ENCODE measurements around the gene SKIC8. TPM values are rescaled to one million over a fixed set of nuclear protein-coding genes. Genes with fewer than 3 reads are reported as not detected.

SKIC8 gene
- total RNA-seq, 2 donors from 2014 or later = 46.3 to 55.4 TPM

DNA sequence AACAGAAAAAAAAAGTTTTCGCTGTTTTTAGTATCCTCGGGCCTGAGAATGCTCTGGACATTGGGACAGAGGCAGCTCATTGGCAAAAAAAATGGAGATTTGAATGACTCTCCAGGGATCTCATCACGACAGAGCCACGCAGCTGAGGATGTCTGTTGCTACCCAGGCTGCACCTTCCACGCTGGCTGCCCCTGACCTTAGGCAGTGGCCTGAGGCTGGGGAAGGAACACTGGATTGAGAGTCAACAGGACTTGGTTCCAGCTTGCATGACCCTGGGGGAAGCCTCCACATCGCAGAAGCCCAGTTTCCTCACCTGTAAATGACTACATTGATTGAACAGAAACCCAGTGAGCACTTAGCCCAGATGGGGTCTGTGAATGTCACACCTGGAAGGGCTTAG lies 56.4 kb downstream of the SKIC8 start:
- peak overlapping the region; percentile 68 for H3K27ac Mint-ChIP-seq
- 88 to 91% methylated on average over 6 of the region's 6 CpGs for WGBS, 2 experiments (ENCODE audit: insufficient coverage in 1 of 2, insufficient read length in 1 of 2)
- H3K27me3 Mint-ChIP-seq (ENCODE audit: insufficient read depth) = no peaks in the 10 kb centered on the region
- Histone ChIP-seq H3K4me3 (ENCODE audit: low read length) (no peak overlapping the region), H3K27me3 (ENCODE audit: control insufficient read depth, insufficient read depth, low read length, poor library complexity, severe bottlenecking) (no peaks in the 10 kb centered on the region), H3K36me3 (ENCODE audit: control insufficient read depth, insufficient read depth, low read length) (no peaks in the 10 kb centered on the region), H3K9ac (ENCODE audit: extremely low read depth, low read length, poor library complexity, severe bottlenecking) (no peak overlapping the region), H3K9me3 (ENCODE audit: control insufficient read depth, low read length) (no peaks in the 10 kb centered on the region), H3K27ac (ENCODE audit: low read depth, low read length) (no peak overlapping the region), H3K4me1 (ENCODE audit: control insufficient read depth, insufficient read depth, low read length) (peaks cover 2% of the 10 kb centered on the region)
- no peak overlapping the region for H3K4me3 Mint-ChIP-seq
- TF ChIP-seq, protein P1, sequence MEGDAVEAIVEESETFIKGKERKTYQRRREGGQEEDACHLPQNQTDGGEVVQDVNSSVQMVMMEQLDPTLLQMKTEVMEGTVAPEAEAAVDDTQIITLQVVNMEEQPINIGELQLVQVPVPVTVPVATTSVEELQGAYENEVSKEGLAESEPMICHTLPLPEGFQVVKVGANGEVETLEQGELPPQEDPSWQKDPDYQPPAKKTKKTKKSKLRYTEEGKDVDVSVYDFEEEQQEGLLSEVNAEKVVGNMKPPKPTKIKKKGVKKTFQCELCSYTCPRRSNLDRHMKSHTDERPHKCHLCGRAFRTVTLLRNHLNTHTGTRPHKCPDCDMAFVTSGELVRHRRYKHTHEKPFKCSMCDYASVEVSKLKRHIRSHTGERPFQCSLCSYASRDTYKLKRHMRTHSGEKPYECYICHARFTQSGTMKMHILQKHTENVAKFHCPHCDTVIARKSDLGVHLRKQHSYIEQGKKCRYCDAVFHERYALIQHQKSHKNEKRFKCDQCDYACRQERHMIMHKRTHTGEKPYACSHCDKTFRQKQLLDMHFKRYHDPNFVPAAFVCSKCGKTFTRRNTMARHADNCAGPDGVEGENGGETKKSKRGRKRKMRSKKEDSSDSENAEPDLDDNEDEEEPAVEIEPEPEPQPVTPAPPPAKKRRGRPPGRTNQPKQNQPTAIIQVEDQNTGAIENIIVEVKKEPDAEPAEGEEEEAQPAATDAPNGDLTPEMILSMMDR (conservative IDR thresholded peaks at IDR 0.05) = no peak
- DNase-seq = no peak
- peaks cover 13% of the 10 kb centered on the region for H3K9me3 Mint-ChIP-seq
- no peaks in the 10 kb centered on the region for H3K36me3 Mint-ChIP-seq (ENCODE audit: low read depth)
- H3K4me1 Mint-ChIP-seq = peaks cover 11% of the 10 kb centered on the region

DNA sequence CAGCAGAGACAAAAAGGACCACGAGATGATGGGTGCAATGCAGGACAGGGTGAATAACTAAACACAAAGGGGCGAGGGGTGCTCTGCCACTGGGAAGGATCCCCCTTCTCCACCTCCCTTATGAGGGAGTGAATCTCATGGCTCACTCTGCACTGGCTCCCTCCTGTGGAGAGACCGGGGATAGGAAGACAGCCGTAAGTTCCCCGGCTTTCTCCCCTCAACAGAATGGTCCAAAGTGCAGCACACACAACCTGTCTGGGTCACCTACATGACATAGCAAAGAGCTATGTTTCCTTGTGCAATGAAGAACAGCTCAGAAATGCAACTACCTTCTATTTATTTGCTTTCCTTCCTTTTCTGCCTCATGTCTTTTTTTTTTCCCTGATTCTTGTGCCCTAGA lies 57.3 kb downstream of the SKIC8 start:
- Histone ChIP-seq H3K4me1 (ENCODE audit: control insufficient read depth, insufficient read depth, low read length) (peaks cover 2% of the 10 kb centered on the region), H3K9me3 (ENCODE audit: control insufficient read depth, low read length) (no peaks in the 10 kb centered on the region), H3K27me3 (ENCODE audit: control insufficient read depth, insufficient read depth, low read length, poor library complexity, severe bottlenecking) (no peaks in the 10 kb centered on the region), H3K9ac (ENCODE audit: extremely low read depth, low read length, poor library complexity, severe bottlenecking) (no peak overlapping the region), H3K27ac (ENCODE audit: low read depth, low read length) (no peak overlapping the region), H3K4me3 (ENCODE audit: low read length) (no peak overlapping the region), H3K36me3 (ENCODE audit: control insufficient read depth, insufficient read depth, low read length) (no peaks in the 10 kb centered on the region)
- Mint-ChIP-seq H3K36me3 (ENCODE audit: low read depth) (no peaks in the 10 kb centered on the region), H3K4me3 (no peak overlapping the region), H3K9me3 (peaks cover 13% of the 10 kb centered on the region), H3K27me3 (ENCODE audit: insufficient read depth) (no peaks in the 10 kb centered on the region), H3K27ac (no peak overlapping the region), H3K4me1 (peaks cover 11% of the 10 kb centered on the region)
- WGBS, 2 experiments (ENCODE audit: insufficient coverage in 1 of 2, insufficient read length in 1 of 2) = 76 to 91% methylated on average over 4 to 5 of the region's 5 CpGs
- peak; percentile 84 for DNase-seq
- TF ChIP-seq, protein P1 (conservative IDR thresholded peaks at IDR 0.05) = peak; percentile 73

- peak; percentile 98 for DNase-seq
- Mint-ChIP-seq H3K4me1 (peaks cover 11% of the 10 kb centered on the region), H3K36me3 (ENCODE audit: low read depth) (no peaks in the 10 kb centered on the region), H3K27ac (no peak overlapping the region), H3K4me3 (no peak overlapping the region), H3K9me3 (peaks cover 8% of the 10 kb centered on the region), H3K27me3 (ENCODE audit: insufficient read depth) (no peaks in the 10 kb centered on the region)
- Histone ChIP-seq H3K36me3 (ENCODE audit: control insufficient read depth, insufficient read depth, low read length) (no peaks in the 10 kb centered on the region), H3K4me1 (ENCODE audit: control insufficient read depth, insufficient read depth, low read length) (peaks cover 2% of the 10 kb centered on the region), H3K9me3 (ENCODE audit: control insufficient read depth, low read length) (no peaks in the 10 kb centered on the region), H3K27ac (ENCODE audit: low read depth, low read length) (no peak overlapping the region), H3K4me3 (ENCODE audit: low read length) (no peak overlapping the region), H3K27me3 (ENCODE audit: control insufficient read depth, insufficient read depth, low read length, poor library complexity, severe bottlenecking) (no peaks in the 10 kb centered on the region), H3K9ac (ENCODE audit: extremely low read depth, low read length, poor library complexity, severe bottlenecking) (no peak overlapping the region)
- TF ChIP-seq, protein P1 (conservative IDR thresholded peaks at IDR 0.05) = peak; percentile 92
- 34% methylated on average over 4 to 12 of the region's 12 CpGs for WGBS, 2 experiments (ENCODE audit: insufficient coverage in 1 of 2, insufficient read length in 1 of 2)
Observed at GRCh38 chr15:78241017-78241416, 58.4 kb downstream of the SKIC8 start.
